GM10847 (cell line): ENCODE measurements around the gene NRG2.

Experiments
- POLR2A ChIP-seq: IDR thresholded peaks from 2 replicates; pipeline ENCODE4 v1.6.1; 2011; ENCODE audit not compliant: insufficient read length; ENCODE audit errors: extremely low read depth

NRG2 gene

GRCh38 chr5:139915834-139916233 is 127.3 kb downstream of the NRG2 start:
- no peak for TF ChIP-seq POLR2A

- no peak for TF ChIP-seq POLR2A
These were observed 127.8 kb downstream of the NRG2 start for GRCh38 chr5:139915266-139915665.

- TF ChIP-seq POLR2A, result no peak
These were observed 128.8 kb downstream of the NRG2 start for GRCh38 chr5:139914218-139914807.

- no peak for TF ChIP-seq POLR2A
These were observed 130.3 kb downstream of the NRG2 start for GRCh38 chr5:139912804-139913203.

DNA sequence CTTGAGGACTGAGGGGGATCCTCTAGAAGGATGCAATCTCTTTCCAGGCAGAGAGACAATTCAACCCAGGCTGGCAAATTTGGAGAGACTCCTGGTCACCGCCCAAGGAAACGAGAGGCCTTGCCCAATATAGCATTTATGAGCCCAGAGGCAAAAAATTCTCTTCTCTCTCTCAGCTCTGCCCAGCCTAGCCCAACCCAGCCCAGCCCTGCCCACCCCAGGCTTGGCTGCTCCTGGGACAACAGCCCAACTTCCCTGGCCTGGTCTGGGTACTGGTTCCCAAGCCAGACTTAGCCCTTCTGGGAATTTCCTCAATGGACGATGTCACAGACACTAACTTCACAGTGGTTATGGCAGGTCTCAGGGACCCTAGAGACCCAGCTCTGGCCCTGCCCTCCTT is 130.9 kb downstream of the NRG2 start:
- TF ChIP-seq POLR2A, result no peak

GRCh38 chr5:139911425-139912120 is 131.5 kb downstream of the NRG2 start:
- no peak for TF ChIP-seq POLR2A

DNA sequence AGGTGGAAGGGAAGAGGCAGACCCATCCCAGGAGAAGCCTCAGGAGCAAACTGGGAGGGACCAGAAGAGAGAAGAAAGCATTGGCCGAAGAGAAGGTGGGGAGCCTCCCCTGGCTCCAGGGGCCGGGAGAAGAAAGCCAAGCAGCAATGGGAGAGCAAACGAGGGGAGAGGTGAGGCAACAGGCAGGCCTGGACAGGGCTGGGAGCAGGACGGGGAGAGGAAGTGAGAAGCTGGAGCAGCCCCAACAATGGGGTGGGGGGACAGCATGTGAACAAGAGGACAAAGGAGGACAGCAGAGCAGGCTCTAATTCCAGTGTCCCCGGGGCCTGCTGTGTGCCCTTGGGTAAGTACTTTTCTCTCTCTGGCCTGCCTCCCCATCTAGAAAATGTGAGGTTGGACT is 132.2 kb downstream of the NRG2 start:
- TF ChIP-seq POLR2A, result no peak

DNA sequence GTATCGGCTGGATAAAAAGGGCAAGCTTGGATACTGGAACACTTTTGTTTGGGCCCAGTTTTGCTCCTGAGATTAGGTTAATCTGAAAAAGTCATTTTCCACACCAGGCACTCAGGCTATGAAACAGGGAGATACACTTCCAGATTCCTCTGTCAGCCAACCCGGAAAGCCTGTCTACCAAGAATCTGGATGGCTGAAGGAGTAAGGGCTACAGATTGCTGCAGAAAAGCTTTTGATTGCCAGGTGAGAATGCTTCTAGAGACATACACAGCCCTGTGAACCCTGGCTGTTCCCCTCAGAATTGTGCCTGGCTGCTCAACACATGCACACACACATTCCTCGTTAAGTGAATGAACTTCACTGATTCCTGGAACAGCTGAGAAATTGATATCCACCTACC is 133.1 kb downstream of the NRG2 start:
- TF ChIP-seq POLR2A, result no peak

DNA sequence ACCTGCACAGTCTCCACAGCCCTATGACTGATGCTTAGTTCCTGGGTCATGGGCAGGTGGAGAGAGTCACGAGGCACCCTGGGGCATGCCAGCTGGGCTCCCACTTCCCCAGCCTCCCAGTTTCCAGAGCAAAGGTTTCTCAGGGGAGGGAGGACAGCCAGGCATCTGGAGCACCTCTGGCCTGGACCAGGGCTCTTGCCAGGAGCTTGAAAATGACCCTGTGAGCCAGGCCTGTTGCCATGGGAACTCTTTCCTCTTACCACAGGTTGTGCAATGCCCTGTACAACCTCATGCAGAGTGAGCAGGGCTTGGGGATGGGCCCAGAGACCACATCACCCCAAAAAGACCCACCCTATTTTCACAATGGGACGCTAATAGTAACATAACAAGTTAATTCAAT is 134.3 kb downstream of the NRG2 start:
- TF ChIP-seq POLR2A, result no peak

- no peak for TF ChIP-seq POLR2A
These were observed 136.4 kb downstream of the NRG2 start for GRCh38 chr5:139906661-139907060.

GRCh38 chr5:139904816-139905661 is 138.1 kb downstream of the NRG2 start:
- no peak for TF ChIP-seq POLR2A

- no peak for TF ChIP-seq POLR2A
These were observed 138.6 kb downstream of the NRG2 start for GRCh38 chr5:139904566-139904815.

DNA sequence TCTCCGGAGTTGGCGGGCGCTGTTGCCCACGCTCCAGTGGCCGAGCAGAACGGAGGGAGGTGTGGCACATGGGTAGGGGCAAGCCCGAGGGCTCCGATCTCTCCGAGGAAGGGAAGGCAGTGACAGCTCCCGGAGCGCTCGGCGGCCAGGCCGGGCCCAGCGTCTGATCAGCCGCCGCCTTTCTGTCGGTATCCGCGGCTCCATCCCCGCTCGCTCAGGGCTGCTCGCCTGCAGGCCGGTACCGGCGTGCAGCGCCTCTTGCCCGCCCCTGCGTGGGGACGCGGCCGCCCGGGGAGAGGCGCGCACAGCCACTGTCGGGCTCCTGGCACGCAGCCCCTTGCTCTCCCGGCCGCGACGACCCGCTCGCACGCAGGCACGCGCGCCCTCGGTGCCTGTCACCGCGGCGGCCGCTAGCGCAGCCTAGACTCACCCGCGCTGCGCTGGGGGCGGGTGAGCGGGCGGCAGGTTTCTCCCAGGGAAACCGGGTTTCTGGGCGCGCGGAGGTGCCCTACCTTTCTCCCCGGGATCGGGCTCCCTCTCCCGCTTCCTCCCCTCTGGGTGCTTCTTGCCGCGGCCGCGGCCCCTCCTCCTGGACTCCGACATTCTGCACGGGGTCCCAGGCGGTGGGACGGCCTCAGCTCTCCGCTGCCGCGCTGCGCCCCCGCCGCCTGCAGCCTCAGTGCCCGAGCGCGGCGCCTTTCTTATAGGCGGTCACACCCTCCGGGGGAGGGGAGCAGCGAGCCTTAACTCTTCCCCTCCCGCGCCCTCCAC is 139.1 kb downstream of the NRG2 start:
- TF ChIP-seq POLR2A, result no peak

DNA sequence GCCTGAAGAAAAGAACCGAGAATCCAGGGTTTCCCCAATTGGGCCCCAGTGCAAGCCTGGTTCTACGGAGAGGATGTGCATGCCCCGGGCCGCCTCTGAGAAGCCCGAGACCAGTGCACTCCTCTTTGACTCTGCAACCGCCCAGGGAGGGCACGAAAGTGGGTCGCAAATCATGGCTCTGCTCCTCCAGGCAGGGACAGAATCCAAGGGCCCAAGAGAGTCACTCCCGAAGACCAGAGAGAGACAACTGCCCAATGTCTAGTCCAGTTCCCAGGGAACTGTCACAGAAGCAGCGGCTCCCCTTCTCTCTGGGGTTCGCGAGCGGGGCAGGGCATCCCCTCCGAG is 139.7 kb downstream of the NRG2 start:
- TF ChIP-seq POLR2A, result no peak

- no peak for TF ChIP-seq POLR2A
These were observed 141.1 kb downstream of the NRG2 start for GRCh38 chr5:139901986-139902385.

- no peak for TF ChIP-seq POLR2A
These were observed 141.9 kb downstream of the NRG2 start for GRCh38 chr5:139901251-139901575.

DNA sequence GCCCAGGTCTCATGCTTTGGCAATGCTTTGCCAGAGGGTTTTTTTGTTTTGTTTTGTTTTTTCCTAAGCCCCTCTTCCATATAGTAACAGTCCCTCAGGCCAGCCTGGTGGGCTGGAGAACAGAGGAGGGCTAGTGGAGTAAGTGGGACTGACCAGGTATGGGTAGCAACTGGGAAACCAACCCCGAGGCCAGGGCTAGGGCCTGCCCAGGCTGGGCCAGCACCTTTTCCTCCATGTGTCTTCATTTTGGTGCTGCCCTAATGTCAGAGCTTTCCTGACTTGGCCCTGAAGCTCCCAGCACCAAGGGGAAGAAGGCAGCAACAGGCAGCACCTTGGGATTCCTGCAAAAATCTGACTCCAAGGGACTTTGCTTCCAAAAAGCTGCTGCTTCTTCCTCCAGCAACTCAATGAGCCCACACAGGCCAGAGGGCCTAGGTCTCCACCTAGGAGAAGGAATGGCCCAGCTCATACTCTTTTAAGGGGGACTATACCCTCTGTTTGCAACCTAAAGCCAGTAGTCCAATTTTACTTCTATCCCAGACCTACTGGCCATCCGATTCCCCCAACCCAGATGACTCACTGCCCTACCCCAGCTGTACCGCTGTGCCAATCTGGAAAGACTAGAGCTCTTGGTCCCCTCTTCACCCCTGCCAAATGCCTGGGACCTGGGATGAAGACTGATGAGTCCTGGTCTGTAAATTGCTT is 142.4 kb downstream of the NRG2 start:
- no peak for TF ChIP-seq POLR2A
